Measurements from ENCODE around the gene MRPL37. TPM values are rescaled to one million over a fixed set of nuclear protein-coding genes. Genes with fewer than 3 reads are reported as not detected.

The MRPL37 gene
- polyA plus RNA-seq, 2 of the 4 experiments (the other 2 are of a cell fraction) = 16.2 to 68.9 TPM

DNA sequence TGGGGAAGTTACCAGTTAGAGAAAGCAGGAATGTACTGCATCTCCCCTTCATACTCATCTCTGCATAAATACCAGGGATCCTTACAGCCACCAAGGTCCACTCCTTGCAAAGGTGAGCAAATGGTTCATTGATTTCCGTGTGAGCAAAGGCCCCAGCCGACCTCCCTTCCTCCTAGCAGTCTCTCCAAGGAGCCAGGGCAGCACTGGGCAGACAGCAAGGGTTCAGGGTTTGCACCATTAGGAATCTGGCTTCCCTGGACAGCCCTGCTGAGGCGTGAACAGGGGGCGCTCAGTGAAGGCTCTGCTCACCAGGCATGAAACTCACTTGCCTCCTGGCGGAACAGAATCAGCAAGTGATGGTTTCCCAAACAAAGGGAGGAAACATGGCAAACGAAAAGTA, 65.7 kb downstream of the MRPL37 start:
- no peak overlapping the region for H3K4me2 ChIP-seq
- TF ChIP-seq CBX2 (IDR thresholded peaks at IDR 0.05; ENCODE audit: borderline replicate concordance, low read depth) (no peak), ESRRA (IDR thresholded peaks at IDR 0.05; ENCODE audit: borderline replicate concordance, low read length) (no peak), PHF8 (IDR thresholded peaks at IDR 0.05; ENCODE audit: borderline replicate concordance, low read depth) (no peak), HDAC2 (IDR thresholded peaks at IDR 0.05) (no peak), CBX8 (IDR thresholded peaks at IDR 0.05) (no peak), RCOR1 (IDR thresholded peaks at IDR 0.05; ENCODE audit: low read depth, low read length) (no peak), SREBF2 (IDR thresholded peaks at IDR 0.05) (no peak), CHD2 (IDR thresholded peaks at IDR 0.05; ENCODE audit: low read length, partially characterized antibody) (no peak), BCL3 (IDR thresholded peaks at IDR 0.05) (no peak), TP53 (CRISPR knock-in tag; IDR thresholded peaks at IDR 0.05) (no peak), RFX5 (IDR thresholded peaks at IDR 0.05) (no peak), FOSL2 (IDR thresholded peaks at IDR 0.05) (no peak), FOSL2 (CRISPR knock-in tag; IDR thresholded peaks at IDR 0.05) (no peak)
- POLR2A ChIA-PET = no interaction called here
- FAIRE-seq (no peak), DNase-seq (ENCODE audit: low read depth in 1 of 2, low spot score in 1 of 2) (no peak), ATAC-seq (no peak)
- no peaks in the 10 kb centered on the region for H3K9me3 ChIP-seq
- no peaks in the 10 kb centered on the region for H3K4me1 ChIP-seq
- H3K27ac ChIP-seq = no peak overlapping the region
- 94% methylated on average over 4 of the region's 6 CpGs for WGBS (ENCODE audit: missing lambda C conversion rate)
- no peak overlapping the region for H3K4me3 ChIP-seq
- CTCF ChIA-PET = no interaction called here

- 78% methylated on average over 2 of the region's 2 CpGs for WGBS (ENCODE audit: missing lambda C conversion rate)
- ATAC-seq = no peak
- Histone ChIP-seq H3K9me3 (no peaks in the 10 kb centered on the region), H3K27ac (no peak overlapping the region), H3K4me1 (no peaks in the 10 kb centered on the region), H3K4me2 (no peak overlapping the region), H3K4me3 (no peak overlapping the region)
- FAIRE-seq = no peak
- POLR2A ChIA-PET = no interaction called here
- CTCF ChIA-PET = no interaction called here
- TF ChIP-seq CBX8 (IDR thresholded peaks at IDR 0.05) (no peak), CHD4 (IDR thresholded peaks at IDR 0.05; ENCODE audit: borderline replicate concordance) (no peak), ESRRA (IDR thresholded peaks at IDR 0.05; ENCODE audit: borderline replicate concordance, low read length) (no peak), SREBF2 (IDR thresholded peaks at IDR 0.05) (no peak), PBX3 (IDR thresholded peaks at IDR 0.05) (no peak), RCOR1 (IDR thresholded peaks at IDR 0.05; ENCODE audit: low read depth, low read length) (no peak), HOXA7 (CRISPR knock-in tag; IDR thresholded peaks at IDR 0.05) (no peak), CHD2 (IDR thresholded peaks at IDR 0.05; ENCODE audit: low read length, partially characterized antibody) (no peak), ZNF302 (CRISPR knock-in tag; IDR thresholded peaks at IDR 0.05) (no peak), SMC3 (IDR thresholded peaks at IDR 0.05) (no peak), BHLHE40 (IDR thresholded peaks at IDR 0.05; ENCODE audit: low read depth, low read length) (no peak), MAFK (IDR thresholded peaks at IDR 0.05; ENCODE audit: partially characterized antibody) (no peak), EHMT2 (IDR thresholded peaks at IDR 0.05; ENCODE audit: low read depth) (no peak), EHF (CRISPR knock-in tag; IDR thresholded peaks at IDR 0.05) (no peak), MAZ (IDR thresholded peaks at IDR 0.05; ENCODE audit: borderline replicate concordance, low read depth, low read length) (no peak)
- TF ChIP-seq, protein P1, sequence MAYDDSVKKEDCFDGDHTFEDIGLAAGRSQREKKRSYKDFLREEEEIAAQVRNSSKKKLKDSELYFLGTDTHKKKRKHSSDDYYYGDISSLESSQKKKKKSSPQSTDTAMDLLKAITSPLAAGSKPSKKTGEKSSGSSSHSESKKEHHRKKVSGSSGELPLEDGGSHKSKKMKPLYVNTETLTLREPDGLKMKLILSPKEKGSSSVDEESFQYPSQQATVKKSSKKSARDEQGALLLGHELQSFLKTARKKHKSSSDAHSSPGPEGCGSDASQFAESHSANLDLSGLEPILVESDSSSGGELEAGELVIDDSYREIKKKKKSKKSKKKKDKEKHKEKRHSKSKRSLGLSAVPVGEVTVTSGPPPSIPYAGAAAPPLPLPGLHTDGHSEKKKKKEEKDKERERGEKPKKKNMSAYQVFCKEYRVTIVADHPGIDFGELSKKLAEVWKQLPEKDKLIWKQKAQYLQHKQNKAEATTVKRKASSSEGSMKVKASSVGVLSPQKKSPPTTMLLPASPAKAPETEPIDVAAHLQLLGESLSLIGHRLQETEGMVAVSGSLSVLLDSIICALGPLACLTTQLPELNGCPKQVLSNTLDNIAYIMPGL (CRISPR knock-in tag; IDR thresholded peaks at IDR 0.05; ENCODE audit: borderline replicate concordance) = no peak
- no peak for DNase-seq (ENCODE audit: low read depth in 1 of 2, low spot score in 1 of 2)
These were observed 66.2 kb downstream of the MRPL37 start for GRCh38 chr1:54266195-54266594.
